ENCODE data around the gene RSPH3.

GRCh38 chr6:158926414-158926813 lies 73.6 kb downstream of the RSPH3 start:
- TF ChIP-seq CTCF (optimal IDR thresholded peaks at IDR 0.05 in 1 of 3, IDR thresholded peaks at IDR 0.05 in 1 of 3, conservative IDR thresholded peaks at IDR 0.05 in 1 of 3; ENCODE audit: extremely low read depth in 1 of 3, insufficient read depth in 2 of 3, low read length in 3 of 3) = no peak
- TF ChIP-seq EZH2 (IDR thresholded peaks at IDR 0.05; ENCODE audit: low read length) = no peak

Measured in keratinocyte (primary cell).